HUES6 (cell line): Measurements from ENCODE around the gene KHDC4.

Experiments used
- H3K27ac ChIP-seq: 2 replicates; pipeline ENCODE4 v1.7.0; 2013; ENCODE audit warnings: low read depth, mild to moderate bottlenecking, low read length, inconsistent platforms
- H3K27me3 ChIP-seq: 2 replicates; pipeline ENCODE4 v1.6.1; 2013; ENCODE audit warnings: low read length; ENCODE audit not compliant: control insufficient read depth, insufficient read depth
- H3K36me3 ChIP-seq: 2 replicates; pipeline ENCODE4 v1.6.1; 2013; ENCODE audit warnings: low read length; ENCODE audit not compliant: control insufficient read depth, insufficient read depth
- H3K4me1 ChIP-seq: 2 replicates; pipeline ENCODE4 v1.6.1; 2013; ENCODE audit warnings: low read length; ENCODE audit not compliant: control insufficient read depth, insufficient read depth
- H3K4me3 ChIP-seq: 2 replicates; pipeline ENCODE4 v1.5.1; 2013; ENCODE audit warnings: low read depth, low read length
- H3K9ac ChIP-seq: one replicate; pipeline ENCODE4 v1.6.1; 2013; ENCODE audit warnings: mild to moderate bottlenecking, low read length
- H3K9me3 ChIP-seq: 2 replicates; pipeline ENCODE4 v1.6.1; 2013; ENCODE audit warnings: low read depth, low read length; ENCODE audit not compliant: control insufficient read depth, insufficient read depth

The KHDC4 gene

DNA sequence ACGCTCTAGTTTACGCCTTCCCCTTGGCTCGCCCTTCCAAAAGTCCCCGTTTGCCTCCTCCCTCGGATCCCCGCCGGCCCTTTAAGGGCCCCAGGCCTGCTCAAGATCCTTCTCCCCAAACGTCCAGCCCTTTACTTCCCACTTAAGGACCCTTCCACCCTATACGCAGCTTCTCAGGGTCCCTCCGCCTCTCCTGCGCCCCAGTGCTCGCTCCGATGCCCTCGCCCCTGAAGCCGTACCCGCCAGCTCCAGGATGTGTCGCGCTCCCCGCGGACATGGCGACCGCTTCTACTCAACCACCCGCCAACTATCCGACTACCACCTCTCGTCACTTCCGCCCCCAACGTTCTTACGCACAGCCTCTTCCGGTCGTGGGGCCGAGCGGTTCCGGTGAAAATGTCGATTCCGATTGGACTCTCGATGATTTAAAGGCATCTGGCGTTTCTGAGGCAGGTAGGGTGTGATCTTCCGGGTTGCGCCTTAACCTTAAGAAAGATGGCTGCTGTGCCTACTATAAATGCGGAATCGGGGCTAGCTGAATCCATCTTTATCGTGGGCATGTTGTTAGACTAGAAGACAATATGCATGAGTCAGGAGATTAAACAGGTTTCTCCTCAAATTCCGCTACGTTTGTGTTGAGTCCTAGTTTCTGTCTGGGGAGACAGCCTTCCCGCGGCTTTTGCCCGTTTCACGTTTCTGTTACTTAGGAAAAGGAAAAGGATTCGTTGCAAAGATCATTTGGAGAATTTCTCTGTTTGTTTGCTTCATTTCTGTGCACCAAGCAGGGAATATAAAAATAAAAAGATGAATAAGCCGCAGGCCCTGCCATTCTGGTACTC is at the start of gene KHDC4:
KHDC4 (minus strand) TSS at position 317 of the 839 bp plus-strand sequence; CDS start at position 277, 40 bp downstream.
- Histone ChIP-seq H3K4me1 (peaks cover 17% of the 10 kb centered on the region), H3K4me3 (peak within 1 kb of the TSS; percentile 93), H3K27me3 (no peaks in the 10 kb centered on the region), H3K9me3 (no peaks in the 10 kb centered on the region), H3K27ac (peak within 1 kb of the TSS; percentile 93), H3K36me3 (peaks cover 45% of the 10 kb centered on the region), H3K9ac (peak within 1 kb of the TSS; percentile 96)

DNA sequence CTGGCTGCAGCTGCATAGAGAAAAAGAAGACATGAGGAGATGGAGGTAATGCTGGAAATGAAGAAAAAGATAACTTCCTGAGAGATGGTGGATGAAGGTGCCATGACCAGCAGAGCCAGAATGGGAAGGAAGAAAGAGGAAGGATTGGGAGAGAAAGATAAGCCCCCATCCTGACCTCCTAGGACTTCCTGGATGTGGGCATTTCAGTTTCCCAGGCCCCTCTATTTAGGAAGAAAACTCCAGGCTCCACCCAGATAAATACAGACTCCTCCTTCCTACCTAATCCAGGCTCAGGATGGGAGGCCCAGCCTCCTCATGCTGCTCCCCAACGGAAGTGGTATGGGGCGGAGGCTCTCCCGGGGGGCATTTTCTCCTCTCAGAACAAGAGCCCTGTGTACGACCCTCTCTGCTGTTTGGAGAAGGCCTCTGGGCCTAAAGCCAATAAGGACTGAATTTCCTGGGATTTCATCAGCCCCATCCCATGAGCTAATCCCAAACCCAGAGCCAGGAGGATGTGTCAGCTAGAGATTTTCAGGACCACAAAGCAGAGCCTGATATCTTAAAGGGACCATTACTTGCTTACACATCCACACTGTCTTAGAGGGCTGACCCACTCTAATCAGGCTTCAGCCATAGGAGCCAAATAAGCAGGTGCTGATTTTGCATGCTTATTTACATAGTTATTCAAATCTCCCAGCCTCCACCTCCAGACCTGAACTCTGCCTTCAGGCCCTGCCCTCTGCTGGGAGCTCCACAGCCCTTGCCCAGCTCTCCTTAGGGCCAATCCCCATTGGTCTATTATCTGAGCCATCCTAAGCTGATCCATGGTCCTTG is 49.2 kb upstream of the KHDC4 start:
- Histone ChIP-seq H3K9ac (no peak overlapping the region), H3K4me3 (no peak overlapping the region), H3K9me3 (no peaks in the 10 kb centered on the region), H3K27me3 (no peaks in the 10 kb centered on the region), H3K36me3 (no peaks in the 10 kb centered on the region), H3K4me1 (peaks cover 42% of the 10 kb centered on the region), H3K27ac (no peak overlapping the region)

DNA sequence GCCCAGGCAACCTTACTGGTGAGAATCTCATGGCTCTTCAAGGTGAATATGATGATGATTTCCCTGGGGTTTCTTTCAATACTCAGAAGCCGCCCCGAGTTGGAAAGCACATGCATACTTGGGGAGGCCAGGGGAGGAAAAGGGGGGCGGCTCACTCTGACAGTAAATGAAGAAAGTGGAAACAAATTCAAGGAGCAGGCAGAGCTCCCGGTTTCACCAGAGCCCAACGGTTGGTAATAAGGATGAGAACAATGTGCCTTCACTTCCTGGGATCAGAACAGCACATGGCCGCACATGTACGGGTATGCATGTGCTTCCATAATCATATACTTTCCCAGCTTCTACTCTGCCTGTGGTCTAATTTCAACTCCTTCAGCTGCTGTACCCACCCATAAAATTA is 47.9 kb upstream of the KHDC4 start:
- Histone ChIP-seq H3K4me3 (no peak overlapping the region), H3K4me1 (peaks cover 45% of the 10 kb centered on the region), H3K27me3 (no peaks in the 10 kb centered on the region), H3K27ac (no peak overlapping the region), H3K9ac (no peak overlapping the region), H3K9me3 (no peaks in the 10 kb centered on the region), H3K36me3 (no peaks in the 10 kb centered on the region)

DNA sequence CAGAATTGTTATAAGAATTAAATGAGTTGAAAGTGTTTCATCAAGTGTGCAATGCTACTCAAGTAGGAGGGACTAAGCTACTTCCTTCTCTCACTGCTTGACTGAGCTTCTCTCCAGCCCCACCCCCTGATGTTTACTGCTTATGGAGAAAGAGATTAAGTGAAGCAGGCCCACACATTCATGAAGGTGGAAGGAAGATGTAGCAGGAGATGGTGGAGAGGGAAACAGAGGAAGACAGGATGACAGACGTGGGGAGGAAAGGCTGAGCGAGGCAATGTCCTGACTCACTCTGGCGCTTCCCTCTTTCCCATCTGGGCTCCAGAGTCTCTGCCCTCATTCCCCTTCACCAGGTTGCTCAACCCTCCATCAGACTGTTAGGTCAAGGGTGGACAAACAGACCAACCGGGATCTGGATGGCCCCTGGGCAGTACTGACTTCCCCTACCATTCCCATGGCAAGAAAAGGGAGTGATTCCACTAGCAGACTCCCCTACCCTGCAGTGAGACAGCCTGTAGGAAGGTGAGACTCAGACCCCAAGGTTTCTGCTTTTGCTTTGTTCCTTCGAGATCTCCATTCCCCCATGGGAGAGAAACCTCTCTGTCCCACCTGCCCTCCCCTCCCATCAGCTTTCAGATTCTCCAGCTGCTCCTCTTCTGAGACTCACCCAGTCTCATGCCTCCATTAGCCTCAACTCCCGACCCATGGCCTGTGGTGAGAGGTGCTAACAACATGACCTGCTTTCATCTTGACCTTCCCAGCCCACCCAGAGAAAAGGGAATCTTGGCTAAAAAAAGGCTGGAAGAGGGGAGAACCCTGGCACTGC is 47.3 kb upstream of the KHDC4 start:
- no peak overlapping the region for H3K9ac ChIP-seq
- H3K4me1 ChIP-seq = peaks cover 51% of the 10 kb centered on the region
- no peaks in the 10 kb centered on the region for H3K27me3 ChIP-seq
- H3K4me3 ChIP-seq = no peak overlapping the region
- H3K36me3 ChIP-seq = no peaks in the 10 kb centered on the region
- H3K27ac ChIP-seq = no peak overlapping the region
- no peaks in the 10 kb centered on the region for H3K9me3 ChIP-seq

DNA sequence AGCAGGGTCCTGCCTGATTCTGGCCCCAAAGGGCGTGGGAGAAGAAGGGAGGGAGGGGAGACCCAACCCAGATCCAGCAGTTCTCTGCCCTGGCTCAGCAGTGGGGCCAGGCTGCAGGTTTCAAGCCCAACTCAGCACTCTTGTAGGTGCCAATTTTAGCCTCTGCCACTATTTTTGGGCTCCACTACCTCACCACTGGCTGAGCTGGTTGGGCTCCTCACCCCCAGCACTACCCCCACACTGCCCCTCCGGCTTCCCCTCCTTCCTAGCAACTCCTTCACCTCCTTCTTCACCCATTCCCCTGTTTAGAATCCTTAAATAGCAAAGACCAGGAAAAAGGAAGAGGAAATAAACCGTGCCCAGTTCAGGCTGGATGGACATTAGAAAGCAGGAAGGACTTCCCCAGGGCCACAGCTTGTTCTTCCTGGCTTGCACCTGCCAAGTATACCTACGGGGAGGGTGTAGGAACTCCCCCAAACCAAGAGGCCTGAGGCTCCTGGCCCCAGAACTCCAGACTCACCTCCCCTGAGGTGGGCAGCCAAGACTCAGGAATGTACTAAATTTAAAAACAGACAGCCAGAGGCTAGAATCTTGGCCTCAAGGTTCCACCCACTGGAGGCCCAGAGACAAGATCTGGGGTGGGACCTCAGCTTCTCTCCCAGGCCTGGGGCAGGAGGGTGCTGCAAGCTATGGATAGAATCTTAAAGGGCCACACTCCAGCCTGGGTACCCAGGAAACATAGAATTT is 45.6 kb upstream of the KHDC4 start:
- Histone ChIP-seq H3K9me3 (no peaks in the 10 kb centered on the region), H3K27me3 (no peaks in the 10 kb centered on the region), H3K4me1 (peaks cover 68% of the 10 kb centered on the region), H3K36me3 (no peaks in the 10 kb centered on the region), H3K9ac (no peak overlapping the region), H3K27ac (no peak overlapping the region), H3K4me3 (peak overlapping the region; percentile 95)

DNA sequence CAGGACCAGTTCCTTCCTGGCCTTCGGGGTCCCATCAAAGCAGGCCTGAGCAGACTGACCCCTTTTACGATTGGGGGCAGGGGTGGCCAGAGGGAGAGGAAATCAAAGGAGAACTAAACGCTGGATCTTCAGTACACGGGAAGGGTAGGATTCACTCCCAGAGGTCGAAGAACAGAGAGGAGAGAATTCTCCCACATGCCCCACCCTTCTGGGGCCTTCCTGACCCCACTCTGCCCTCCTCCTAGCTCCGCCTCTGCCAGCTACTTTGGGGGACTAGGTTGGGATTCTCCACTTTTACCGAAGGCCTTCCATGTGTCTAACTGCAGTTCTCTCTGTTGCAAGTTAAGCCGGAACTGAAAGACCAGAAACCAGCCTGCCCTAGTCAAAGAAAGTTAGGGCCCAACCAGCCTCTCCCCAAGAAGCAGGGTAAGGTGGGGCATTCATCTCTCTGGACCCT is 44.8 kb upstream of the KHDC4 start:
- no peaks in the 10 kb centered on the region for H3K9me3 ChIP-seq

DNA sequence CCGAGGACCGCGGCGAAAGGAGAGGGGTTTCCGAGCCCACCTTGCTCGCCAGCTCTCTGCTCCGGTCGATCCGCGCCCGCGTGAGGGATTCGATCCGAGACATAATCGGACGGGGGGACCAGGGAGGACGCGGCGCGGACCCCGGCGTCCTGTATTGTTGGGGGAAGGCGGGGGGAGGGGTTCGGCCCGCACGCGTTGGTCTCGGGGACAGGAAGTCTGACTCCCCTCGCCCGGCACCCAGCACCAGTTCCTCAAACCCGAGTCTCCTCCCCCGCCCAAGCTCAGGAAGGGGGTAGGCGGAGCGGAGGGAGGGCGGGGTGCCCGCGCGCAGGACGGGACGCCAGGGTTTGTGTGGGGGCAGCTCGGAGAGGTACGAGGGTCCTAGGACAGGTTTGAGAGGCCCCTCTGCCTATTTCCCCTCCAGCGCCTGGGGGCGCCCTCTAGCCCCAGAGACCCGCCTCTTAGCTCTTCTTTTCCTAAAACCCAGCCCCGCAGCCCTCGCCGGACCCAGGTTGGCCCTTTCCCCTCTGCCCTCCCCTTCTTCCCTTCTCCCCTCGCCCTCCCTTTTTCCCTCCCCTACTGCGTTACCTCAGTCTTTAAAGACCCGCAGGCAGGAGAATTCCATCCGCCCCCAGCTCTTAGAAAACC is 44.2 kb upstream of the KHDC4 start, which contains the start of gene ARHGEF2:
ARHGEF2 (minus strand) TSS at position 223 of the 648 bp plus-strand sequence; CDS start at position 103, 120 bp downstream.
- Histone ChIP-seq H3K4me3 (peak within 1 kb of the TSS; percentile 95), H3K9me3 (no peaks in the 10 kb centered on the region), H3K27ac (peak within 1 kb of the TSS; percentile 92), H3K4me1 (peaks cover 67% of the 10 kb centered on the region), H3K36me3 (no peaks in the 10 kb centered on the region), H3K27me3 (no peaks in the 10 kb centered on the region), H3K9ac (peak within 1 kb of the TSS; percentile 94)

More for the DNA sequence above, 44.8 kb upstream of the KHDC4 start:
- Histone ChIP-seq H3K36me3 (no peaks in the 10 kb centered on the region), H3K27me3 (no peaks in the 10 kb centered on the region), H3K9ac (peak overlapping the region; percentile 94), H3K27ac (peak overlapping the region; percentile 92; the same call in 1 of the 2 replicates), H3K4me3 (peak overlapping the region; percentile 95), H3K4me1 (peaks cover 72% of the 10 kb centered on the region)

DNA sequence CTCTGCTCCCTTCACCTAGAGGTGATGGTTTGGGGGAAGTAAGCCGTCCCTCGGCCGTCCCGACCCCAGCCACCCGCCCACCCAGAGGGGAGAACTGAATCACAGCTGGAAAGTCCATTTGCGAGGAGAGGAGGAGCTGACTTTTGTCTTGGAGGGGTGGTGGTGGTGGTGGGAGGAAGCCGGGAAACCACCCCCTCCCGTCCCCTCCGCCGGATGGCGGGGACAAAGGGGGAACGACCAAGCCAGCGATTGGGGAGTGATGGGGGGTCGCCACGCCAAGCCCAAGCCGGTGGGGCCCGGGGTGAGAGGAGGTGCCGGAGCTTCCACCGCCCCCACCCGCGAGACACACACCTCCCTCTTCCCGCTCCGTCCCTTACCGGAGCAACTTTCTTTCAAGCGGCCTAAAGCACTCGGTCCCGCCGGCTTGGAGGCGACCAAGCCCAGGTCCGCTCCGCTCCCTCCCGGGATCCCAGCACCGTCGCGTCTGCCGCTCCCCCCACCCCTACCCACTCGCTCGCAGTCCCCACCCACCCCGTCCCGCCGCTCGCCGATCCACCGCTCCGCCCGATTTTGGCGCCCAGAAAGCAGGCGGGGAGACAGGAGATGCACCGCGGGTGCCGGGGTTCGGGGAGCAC is 43.6 kb upstream of the KHDC4 start:
- no peaks in the 10 kb centered on the region for H3K36me3 ChIP-seq
- peak overlapping the region; percentile 92 for H3K27ac ChIP-seq
- H3K4me1 ChIP-seq = peaks cover 61% of the 10 kb centered on the region
- no peaks in the 10 kb centered on the region for H3K27me3 ChIP-seq
- no peaks in the 10 kb centered on the region for H3K9me3 ChIP-seq
- peak overlapping the region; percentile 94 for H3K9ac ChIP-seq
- peak overlapping the region; percentile 95 for H3K4me3 ChIP-seq

DNA sequence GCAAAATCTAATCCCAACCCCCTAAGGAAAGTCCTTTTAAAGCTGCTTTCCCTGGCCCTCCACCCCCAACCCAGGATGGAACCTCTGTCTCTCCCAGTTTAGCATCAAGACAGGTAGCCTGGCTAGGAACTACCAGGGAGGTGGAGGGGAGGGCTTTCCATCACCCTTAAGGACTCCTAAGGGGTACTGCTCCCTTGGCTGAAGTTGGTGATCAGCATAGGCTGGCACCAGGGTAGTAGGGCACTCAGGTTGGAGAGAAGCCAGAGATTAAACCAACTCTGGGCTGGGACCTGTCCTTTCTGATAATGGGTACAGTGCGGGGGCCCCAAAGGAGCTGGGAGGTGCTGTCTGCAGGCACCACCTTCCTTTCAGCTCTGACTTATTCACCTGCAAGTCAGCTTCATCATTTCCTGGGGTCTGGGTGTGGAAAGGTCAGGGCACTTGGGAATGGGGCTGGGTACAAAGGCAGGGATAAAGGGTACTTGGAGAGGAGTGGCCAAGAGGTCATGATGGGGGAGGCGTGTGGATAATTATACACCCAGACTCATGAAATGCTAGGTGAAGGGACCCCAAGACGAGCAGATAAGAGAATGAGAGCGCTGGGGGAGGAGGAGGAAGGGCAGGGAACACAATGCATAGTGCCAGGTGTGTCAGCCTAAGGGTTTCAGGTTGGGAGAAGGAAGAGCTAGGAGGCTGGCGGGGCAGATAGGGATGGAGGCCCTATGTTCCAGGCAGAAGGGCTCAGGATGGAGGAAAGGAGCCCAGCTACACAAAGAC is 42.9 kb upstream of the KHDC4 start:
- no peaks in the 10 kb centered on the region for H3K27me3 ChIP-seq
- no peaks in the 10 kb centered on the region for H3K9me3 ChIP-seq
- peaks cover 66% of the 10 kb centered on the region for H3K4me1 ChIP-seq
- H3K9ac ChIP-seq = peak overlapping the region; percentile 94
- H3K27ac ChIP-seq = peak overlapping the region; percentile 92; the same call in 1 of the 2 replicates
- peak overlapping the region; percentile 95 for H3K4me3 ChIP-seq
- H3K36me3 ChIP-seq = no peaks in the 10 kb centered on the region
